Endothelial cell of umbilical vein (primary cell): Measurements from ENCODE around the gene ASB6. TPM values are rescaled to one million over a fixed set of nuclear protein-coding genes. Genes with fewer than 3 reads are reported as not detected.

ENCODE experiments used
- BruUV-seq: library from RNA; stranded (reverse); fragments of 400-500 nt; replicated peaks from 2 replicates; lab custom pipeline; 2021; lab: Mats Ljungman, UMichigan
- CTCF ChIA-PET: fragments of 300-600, 350-600 bp; sonication (Branson Sonifier 250); formaldehyde crosslinking; loops from one replicate; lab custom pipeline; 2021; ENCODE audit warnings: antibody characterized with exemption, inconsistent platforms; lab: Charles Lee
- POLR2A ChIA-PET: fragments of 300-600, 350-600 bp; sonication (Branson Sonifier 250); formaldehyde crosslinking; loops from one replicate; lab custom pipeline; 2021; ENCODE audit warnings: antibody characterized with exemption, inconsistent platforms; lab: Charles Lee
- DNase-seq: peaks from one replicate; pipeline ENCODE4 v3.0.0-alpha.2; 2011; ENCODE audit warnings: low read depth, low spot score
- FAIRE-seq: peaks from 2 replicates; lab custom pipeline; 2011; peaks lifted over from hg19 to GRCh38; lab: Jason Lieb, UNC
- H2AFZ ChIP-seq: 2 replicates; pipeline ENCODE4 v1.6.0; 2012; ENCODE audit warnings: low read depth, low read length, control low read depth, inconsistent platforms
- H3K27ac ChIP-seq: 2 replicates; pipeline ENCODE4 v1.5.1; 2011; ENCODE audit warnings: low read depth, mild to moderate bottlenecking, control low read depth, low read length, moderate library complexity; ENCODE audit not compliant: insufficient read depth
- H3K27me3 ChIP-seq, 2 experiments: 2 replicates each; pipeline versions ENCODE4 v1.6.0 to v1.6.1; 2011; ENCODE audit warnings: low read length in 2 of 2, mixed read lengths in 1 of 2; ENCODE audit not compliant: control insufficient read depth in 2 of 2, insufficient read depth in 2 of 2
- H3K36me3 ChIP-seq, 2 experiments: 2 replicates in 1 of 2; 3 replicates in 1 of 2; pipeline ENCODE4 v1.5.1; 2011; ENCODE audit warnings: low read length in 2 of 2, mild to moderate bottlenecking in 1 of 2, moderate library complexity in 1 of 2; ENCODE audit not compliant: control insufficient read depth in 2 of 2, insufficient read depth in 2 of 2; ENCODE audit errors: extremely low read depth in 1 of 2
- H3K4me1 ChIP-seq: 3 replicates; pipeline ENCODE4 v1.5.1; 2011; ENCODE audit warnings: mild to moderate bottlenecking, low read length; ENCODE audit not compliant: control insufficient read depth, insufficient read depth; ENCODE audit errors: extremely low read depth
- H3K4me2 ChIP-seq: 2 replicates; pipeline ENCODE4 v1.6.1; 2011; ENCODE audit warnings: low read length, control low read depth, mixed read lengths; ENCODE audit not compliant: insufficient read depth
- H3K4me3 ChIP-seq, 3 experiments: fragments of 200-600 bp in 1 of 3; sonication (generic), shearing (Covaris generic) in 1 of 3; replicated peaks in 1 of 3; 2 replicates each; pipeline ENCODE4 v1.5.1; 2011 to 2016; ENCODE audit warnings: control low read depth in 3 of 3, low read length in 3 of 3, mild to moderate bottlenecking in 2 of 3, inconsistent platforms in 1 of 3, low read depth in 1 of 3, moderate library complexity in 1 of 3; ENCODE audit not compliant: insufficient read depth in 1 of 3
- H3K79me2 ChIP-seq: 2 replicates; pipeline ENCODE4 v1.6.0; 2012; ENCODE audit warnings: low read length, inconsistent platforms; ENCODE audit not compliant: control insufficient read depth, insufficient read depth
- H3K9ac ChIP-seq: replicated peaks from 2 replicates; pipeline ENCODE3; 2011; ENCODE audit warnings: low read length, control low read depth; ENCODE audit not compliant: insufficient read depth; ENCODE audit errors: extremely low read depth
- H3K9me1 ChIP-seq: replicated peaks from 3 replicates; pipeline ENCODE4 v1.6.0; 2011; ENCODE audit warnings: mild to moderate bottlenecking, low read length; ENCODE audit not compliant: control insufficient read depth, insufficient read depth; ENCODE audit errors: extremely low read depth
- H3K9me3 ChIP-seq: replicated peaks from 2 replicates; pipeline ENCODE4 v1.5.1; 2012; ENCODE audit warnings: low read length, inconsistent platforms; ENCODE audit not compliant: control insufficient read depth, insufficient read depth
- H4K20me1 ChIP-seq: replicated peaks from 2 replicates; pipeline ENCODE3; 2011; ENCODE audit warnings: mild to moderate bottlenecking, low read length; ENCODE audit not compliant: control insufficient read depth, insufficient read depth; ENCODE audit errors: extremely low read depth
- EZH2 ChIP-seq: IDR thresholded peaks from 2 replicates; pipeline ENCODE4 v1.6.1; 2012; ENCODE audit warnings: borderline replicate concordance, low read depth, mild to moderate bottlenecking, moderate library complexity, low read length, inconsistent platforms; ENCODE audit not compliant: severe bottlenecking
- FOS ChIP-seq: IDR thresholded peaks from 2 replicates; pipeline ENCODE4 v1.6.1; 2011; ENCODE audit warnings: mild to moderate bottlenecking, low read length, moderate library complexity, borderline replicate concordance; ENCODE audit not compliant: insufficient read depth
- GATA2 ChIP-seq: IDR thresholded peaks from 2 replicates; pipeline ENCODE4 v1.7.0; 2011; ENCODE audit warnings: low read depth, mild to moderate bottlenecking, moderate library complexity, mixed read lengths, low read length; ENCODE audit not compliant: insufficient read length, insufficient read depth
- JUN ChIP-seq: IDR thresholded peaks from 2 replicates; pipeline ENCODE4 v1.6.1; 2011; ENCODE audit warnings: borderline replicate concordance, low read depth; ENCODE audit not compliant: insufficient read length, insufficient read depth
- MYC ChIP-seq: IDR thresholded peaks from one replicate; pipeline ENCODE4 v1.6.1; 2011; ENCODE audit warnings: mild to moderate bottlenecking, low read depth, low read length
- POLR2A ChIP-seq: IDR thresholded peaks from 2 replicates; pipeline ENCODE4 v1.6.1; 2012; ENCODE audit warnings: low read depth, mild to moderate bottlenecking, control low read depth, low read length
- POLR2AphosphoS5 ChIP-seq: IDR thresholded peaks from 2 replicates; pipeline ENCODE4 v1.6.1; 2012; ENCODE audit warnings: low read depth, mild to moderate bottlenecking, control low read depth, low read length, moderate library complexity; ENCODE audit not compliant: insufficient read depth
- dilution Hi-C: fragments of 300-500 bp; cut with MboI; formaldehyde crosslinking; loops from one replicate; pipeline ENCODE4 v1.15.0; 2019; ENCODE audit warnings: low sequenced_read_pairs; ENCODE audit not compliant: extremely low pct_ligation_motif_present
- intact Hi-C: fragments of 100-400 bp; cut with micrococcal nuclease; formaldehyde crosslinking; loops from one replicate; pipeline ENCODE4 v1.10.0; 2022
- polyA plus RNA-seq, 4 experiments: library from polyadenylated mRNA; depleted of rRNA in 3 of 4; stranded (reverse) in 3 of 4; unstranded in 1 of 4; fragments of >200 nt; gene quantifications; 2 replicates each; pipeline versions ENCODE4 v1.2.1 to v1.2.3, GENCODE V29; 2011 to 2012; ENCODE audit warnings: missing spikeins in 1 of 4
- total RNA-seq: library from RNA; stranded (reverse); gene quantifications from 2 replicates; pipeline ENCODE4 v1.2.3, GENCODE V29; 2021
- TF ChIP-seq, protein P1 (sequence below), 2 donors: IDR thresholded peaks; 1 replicate in 1 of 2; 2 replicates in 1 of 2; pipeline ENCODE4 v1.5.1; 2011; ENCODE audit warnings: low read length in 2 of 2, mild to moderate bottlenecking in 2 of 2, moderate library complexity in 2 of 2, control low read depth in 1 of 2, inconsistent platforms in 1 of 2, low read depth in 1 of 2; ENCODE audit not compliant: insufficient read depth in 1 of 2; ENCODE audit errors: extremely low read depth in 1 of 2
- TF ChIP-seq, protein P2 (sequence below): IDR thresholded peaks from 2 replicates; pipeline ENCODE4 v1.6.1; 2011; ENCODE audit not compliant: insufficient read depth, insufficient read length

ASB6 gene
- total and polyA plus RNA-seq, 2 donors (not counting 3 experiments of a cell fraction or from before 2014, with no cell fraction given) = 20.3 to 23.8 TPM

DNA sequence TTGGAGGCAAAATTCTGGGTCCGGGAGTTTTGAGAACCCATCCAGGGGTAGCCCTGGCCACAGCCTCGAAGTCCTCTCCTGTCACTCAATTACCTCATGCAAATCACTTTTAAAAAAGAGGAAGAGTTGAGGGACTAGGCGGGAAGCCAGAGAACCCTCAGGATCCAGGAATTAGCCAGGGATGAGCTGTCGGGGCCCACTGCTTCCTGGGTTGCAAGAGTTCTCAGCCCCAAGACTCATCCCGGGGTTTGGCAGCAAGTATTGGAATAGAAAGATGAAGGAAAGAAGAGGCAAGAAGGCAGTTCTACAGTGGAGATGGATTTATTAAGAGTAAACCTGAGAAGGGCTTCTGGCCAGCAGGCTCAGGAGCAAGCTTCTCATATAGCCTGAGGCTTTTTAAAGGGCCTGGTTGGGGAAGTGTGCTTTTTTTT, 46.6 kb downstream of the ASB6 start:
- no TSS peak for BruUV-seq
- H4K20me1 ChIP-seq = no peaks in the 10 kb centered on the region
- dilution Hi-C loops = no loop called here
- no peak overlapping the region for H3K9ac ChIP-seq
- H3K79me2 ChIP-seq = no peaks in the 10 kb centered on the region
- H3K9me1 ChIP-seq = no peaks in the 10 kb centered on the region
- H3K36me3 ChIP-seq = no peaks in the 10 kb centered on the region
- no peaks in the 10 kb centered on the region for H3K9me3 ChIP-seq
- POLR2A ChIA-PET = interaction anchor here (0.6 kb wide), 1 partner anchor 452 kb away, joined by 6 read pairs; no protein-coding TSS in a partner anchor
- intact Hi-C loops = loop anchor here (5.0 kb wide), 1 partner anchor 43 kb away; no protein-coding TSS in a partner anchor
- no peak for FAIRE-seq
- TF ChIP-seq, protein P1, sequence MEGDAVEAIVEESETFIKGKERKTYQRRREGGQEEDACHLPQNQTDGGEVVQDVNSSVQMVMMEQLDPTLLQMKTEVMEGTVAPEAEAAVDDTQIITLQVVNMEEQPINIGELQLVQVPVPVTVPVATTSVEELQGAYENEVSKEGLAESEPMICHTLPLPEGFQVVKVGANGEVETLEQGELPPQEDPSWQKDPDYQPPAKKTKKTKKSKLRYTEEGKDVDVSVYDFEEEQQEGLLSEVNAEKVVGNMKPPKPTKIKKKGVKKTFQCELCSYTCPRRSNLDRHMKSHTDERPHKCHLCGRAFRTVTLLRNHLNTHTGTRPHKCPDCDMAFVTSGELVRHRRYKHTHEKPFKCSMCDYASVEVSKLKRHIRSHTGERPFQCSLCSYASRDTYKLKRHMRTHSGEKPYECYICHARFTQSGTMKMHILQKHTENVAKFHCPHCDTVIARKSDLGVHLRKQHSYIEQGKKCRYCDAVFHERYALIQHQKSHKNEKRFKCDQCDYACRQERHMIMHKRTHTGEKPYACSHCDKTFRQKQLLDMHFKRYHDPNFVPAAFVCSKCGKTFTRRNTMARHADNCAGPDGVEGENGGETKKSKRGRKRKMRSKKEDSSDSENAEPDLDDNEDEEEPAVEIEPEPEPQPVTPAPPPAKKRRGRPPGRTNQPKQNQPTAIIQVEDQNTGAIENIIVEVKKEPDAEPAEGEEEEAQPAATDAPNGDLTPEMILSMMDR (IDR thresholded peaks at IDR 0.05; ENCODE audit: extremely low read depth in 1 of 2, insufficient read depth in 1 of 2, low read depth in 1 of 2, low read length in 2 of 2) = no peak
- TF ChIP-seq, protein P2, sequence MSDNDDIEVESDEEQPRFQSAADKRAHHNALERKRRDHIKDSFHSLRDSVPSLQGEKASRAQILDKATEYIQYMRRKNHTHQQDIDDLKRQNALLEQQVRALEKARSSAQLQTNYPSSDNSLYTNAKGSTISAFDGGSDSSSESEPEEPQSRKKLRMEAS = no peak
- TF ChIP-seq JUN (no peak), POLR2AphosphoS5 (no peak), EZH2 (no peak), MYC (no peak), POLR2A (no peak), GATA2 (no peak), FOS (no peak)
- H3K27ac ChIP-seq = no peak overlapping the region
- no peak overlapping the region for H3K4me2 ChIP-seq
- CTCF ChIA-PET = interaction anchor here (0.8 to 1.1 kb wide), 2 partner anchors 13 to 464 kb away, joined by 3 to 4 read pairs; no protein-coding TSS in a partner anchor
- no peak overlapping the region for H3K4me3 ChIP-seq
- H3K27me3 ChIP-seq = no peaks in the 10 kb centered on the region
- DNase-seq = no peak
- peaks cover 10% of the 10 kb centered on the region for H3K4me1 ChIP-seq
- no peak overlapping the region for H2AFZ ChIP-seq
